Right lobe of liver (tissue), 4 donors: ENCODE measurements around the gene CREB3L2.
"Not testable (repeated sequence)": the region's sequence is repeated elsewhere in the genome, so short reads cannot be mapped to it uniquely, and the experiment has no call there.

ENCODE experiments used
- POLR2A ChIP-seq: fragments of 450-650 bp; IDR thresholded peaks from one replicate; pipeline ENCODE4 v1.6.1; 2017; ENCODE audit warnings: antibody characterized with exemption, mild to moderate bottlenecking
- TF ChIP-seq, protein P1 (sequence below), 4 donors: fragments of 200-600 bp in 3 of 4; fragments of 450-650 bp in 1 of 4; IDR thresholded peaks; one replicate each; pipeline versions ENCODE4 v1.5.1 to v1.8.0; 2016 to 2022; ENCODE audit warnings: antibody characterized with exemption in 4 of 4, mild to moderate bottlenecking in 2 of 4
- donor health status: DM: no; HTN: no; CAD: no.
- donor health status: DM: no; HTN: no; CAD: no.
- donor health status: DM: no; HTN: yes; CAD: no.

DNA sequence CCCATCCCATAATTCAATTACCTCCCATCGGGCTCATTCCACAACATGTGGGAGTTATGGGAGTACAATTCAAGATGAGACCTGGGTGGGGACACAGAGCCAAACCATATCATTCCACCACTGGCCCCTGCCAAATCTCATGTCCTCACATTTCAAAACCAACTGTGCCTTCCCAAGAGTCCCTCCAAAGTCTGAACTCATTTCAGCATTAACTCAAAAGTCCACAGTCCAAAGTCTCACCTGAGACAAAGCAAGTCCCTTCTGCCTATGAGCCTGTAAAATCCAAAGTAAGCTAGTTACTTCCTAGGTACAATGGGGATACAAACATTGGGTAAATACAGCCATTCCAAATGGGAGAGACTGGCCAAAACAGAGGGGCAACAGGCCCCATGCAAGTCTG, 170.3 kb downstream of the CREB3L2 start:
- TF ChIP-seq, protein P1, sequence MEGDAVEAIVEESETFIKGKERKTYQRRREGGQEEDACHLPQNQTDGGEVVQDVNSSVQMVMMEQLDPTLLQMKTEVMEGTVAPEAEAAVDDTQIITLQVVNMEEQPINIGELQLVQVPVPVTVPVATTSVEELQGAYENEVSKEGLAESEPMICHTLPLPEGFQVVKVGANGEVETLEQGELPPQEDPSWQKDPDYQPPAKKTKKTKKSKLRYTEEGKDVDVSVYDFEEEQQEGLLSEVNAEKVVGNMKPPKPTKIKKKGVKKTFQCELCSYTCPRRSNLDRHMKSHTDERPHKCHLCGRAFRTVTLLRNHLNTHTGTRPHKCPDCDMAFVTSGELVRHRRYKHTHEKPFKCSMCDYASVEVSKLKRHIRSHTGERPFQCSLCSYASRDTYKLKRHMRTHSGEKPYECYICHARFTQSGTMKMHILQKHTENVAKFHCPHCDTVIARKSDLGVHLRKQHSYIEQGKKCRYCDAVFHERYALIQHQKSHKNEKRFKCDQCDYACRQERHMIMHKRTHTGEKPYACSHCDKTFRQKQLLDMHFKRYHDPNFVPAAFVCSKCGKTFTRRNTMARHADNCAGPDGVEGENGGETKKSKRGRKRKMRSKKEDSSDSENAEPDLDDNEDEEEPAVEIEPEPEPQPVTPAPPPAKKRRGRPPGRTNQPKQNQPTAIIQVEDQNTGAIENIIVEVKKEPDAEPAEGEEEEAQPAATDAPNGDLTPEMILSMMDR (IDR thresholded peaks at IDR 0.05) = not testable (repeated sequence)
- TF ChIP-seq POLR2A = not testable (repeated sequence)
